Hematopoietic multipotent progenitor cell (in vitro differentiated cells): ENCODE data around the gene CRIM1. TPM values are rescaled to one million over a fixed set of nuclear protein-coding genes. Genes with fewer than 3 reads are reported as not detected.

Source experiments
- DNase-seq, 3 donors: peaks; one replicate each; pipeline ENCODE4 v3.0.0-alpha.2; 2011 to 2015; ENCODE audit warnings: low read depth in 2 of 3, low spot score in 2 of 3
- total RNA-seq: library from RNA; depleted of rRNA; stranded (reverse); fragments of >200 nt; gene quantifications from one replicate; pipeline ENCODE4 v1.2.3, GENCODE V29; 2012

CRIM1 gene
- total RNA-seq, 1 donor = 28.3 TPM

- DNase-seq = no peak
Measured at GRCh38 chr2:36392571-36393255, 37.1 kb downstream of the CRIM1 start.

DNA sequence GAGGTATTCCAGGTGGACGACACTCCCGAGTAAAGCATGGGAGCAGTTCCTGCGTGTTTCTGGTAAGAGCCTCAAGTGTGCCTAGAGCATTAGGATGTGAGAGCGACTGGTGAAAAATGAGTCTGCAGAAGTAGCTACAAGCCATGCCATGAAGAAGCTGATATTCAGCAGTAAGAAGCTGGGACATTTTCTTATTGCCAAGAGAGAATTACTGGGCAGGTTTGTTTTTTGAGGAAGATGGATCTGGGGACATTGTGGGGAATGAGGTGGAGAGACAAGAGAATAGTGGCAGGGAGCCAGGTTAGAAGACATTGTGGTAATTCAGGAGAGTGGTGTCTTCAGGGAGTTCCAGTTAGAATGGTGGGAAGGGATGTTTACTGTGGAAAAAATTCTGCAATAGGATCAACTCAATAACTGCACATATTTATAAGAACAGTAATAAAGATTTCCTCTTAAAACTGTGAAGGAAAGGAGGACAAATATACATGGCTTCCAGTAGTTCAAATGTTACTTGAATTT is 38.2 kb downstream of the CRIM1 start:
- DNase-seq = no peak

DNA sequence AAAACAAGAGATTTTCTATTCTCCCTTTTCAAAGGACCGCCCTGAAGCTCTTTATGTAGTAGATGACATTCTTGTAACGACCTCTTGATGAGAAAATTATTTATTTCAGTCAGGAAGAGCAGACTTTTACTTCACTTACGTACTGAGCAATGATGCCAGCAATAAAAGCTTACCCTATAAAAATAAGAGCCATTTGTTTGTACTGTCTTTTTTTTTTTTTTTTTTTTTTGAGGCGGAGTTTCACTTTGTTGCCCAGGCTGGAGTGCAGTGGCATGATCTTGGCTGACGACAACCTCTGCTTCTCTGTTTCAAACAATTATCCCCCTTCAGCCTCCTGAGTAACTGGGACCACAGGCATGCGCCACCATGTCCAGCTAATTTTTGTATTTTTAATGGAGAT is 39.2 kb downstream of the CRIM1 start:
- DNase-seq = no peak

- no peak for DNase-seq
Measured at GRCh38 chr2:36395866-36396265, 40.3 kb downstream of the CRIM1 start.

DNA sequence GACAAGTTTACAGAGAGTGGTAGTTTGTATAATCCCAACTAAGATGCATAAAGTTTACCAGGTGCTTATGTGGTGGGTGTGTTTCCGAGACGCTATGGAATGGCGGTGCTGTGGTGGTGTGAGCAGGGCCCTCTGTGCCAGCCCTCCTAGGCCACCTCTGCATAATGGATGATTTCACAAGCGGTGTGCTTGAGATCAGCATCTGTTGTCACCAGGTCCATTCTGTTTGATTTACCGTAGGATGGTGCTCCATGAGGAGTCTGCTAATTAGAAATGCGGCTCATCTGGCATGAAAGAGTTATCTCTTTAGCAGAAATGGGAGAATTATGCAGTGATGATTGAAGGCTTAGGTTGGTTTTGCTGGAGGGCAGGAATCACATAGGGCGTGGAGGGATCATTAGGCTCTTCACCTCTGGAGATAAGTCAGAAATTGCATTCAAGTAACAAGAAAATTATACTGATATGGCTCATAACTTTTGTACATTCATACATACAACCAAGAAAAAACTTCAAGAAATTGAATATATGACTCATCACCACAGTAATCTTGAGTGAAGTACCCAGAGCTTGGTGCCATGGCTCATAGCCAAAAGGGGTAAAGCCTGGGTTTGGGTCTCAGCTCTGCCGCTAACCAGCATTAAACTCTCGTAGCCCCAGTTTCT is 41.4 kb downstream of the CRIM1 start:
- DNase-seq = no peak

DNA sequence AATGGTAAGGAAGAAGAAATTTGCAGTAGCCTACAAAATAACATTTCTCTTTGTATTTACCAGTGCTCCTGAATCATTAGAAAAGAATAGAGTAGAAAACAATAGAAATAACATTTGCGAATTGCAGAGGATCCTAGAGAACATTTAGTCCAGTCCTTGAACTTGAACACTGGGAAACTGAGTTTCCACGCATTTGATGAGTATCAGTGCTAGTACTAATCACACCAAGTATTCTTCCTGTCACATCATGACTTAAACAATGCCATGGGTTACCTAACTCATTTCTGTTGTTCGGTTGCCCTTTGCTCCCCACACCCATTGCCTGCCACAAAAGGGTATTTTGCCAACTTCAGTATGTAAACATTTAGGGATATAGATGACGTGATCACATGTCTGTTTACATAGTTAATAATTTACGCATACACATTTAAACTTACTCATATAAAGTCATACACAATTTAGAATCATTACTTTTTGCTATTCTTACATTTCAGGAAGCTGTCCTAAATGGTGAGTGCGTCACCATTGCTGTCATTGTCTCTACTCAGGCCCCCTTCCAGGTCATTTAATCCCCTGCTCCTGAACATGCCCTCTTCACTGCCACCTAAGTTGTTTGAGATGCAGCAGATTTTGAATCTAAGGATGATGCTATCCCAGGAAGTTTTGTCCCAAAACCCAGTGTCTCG is 42.3 kb downstream of the CRIM1 start:
- no peak for DNase-seq

DNA sequence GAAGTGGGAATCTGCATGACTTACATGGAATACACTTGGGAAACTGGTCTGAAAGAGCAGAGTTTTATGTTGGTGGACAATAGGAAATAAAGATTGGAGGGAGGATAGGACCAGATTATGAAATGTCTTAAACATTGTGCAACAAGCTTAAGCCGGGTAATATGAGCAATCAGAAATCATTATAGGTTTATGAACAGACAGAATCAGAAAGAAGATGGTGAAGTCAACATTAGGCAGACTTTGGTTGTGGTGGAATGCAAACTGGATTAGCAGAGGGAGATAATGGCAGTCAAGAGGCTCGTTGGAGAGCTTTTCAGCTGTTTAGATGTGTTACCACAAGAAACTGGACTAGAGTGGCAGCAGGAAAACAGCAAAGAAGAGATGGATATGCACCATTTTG is 43.5 kb downstream of the CRIM1 start:
- DNase-seq = no peak

GRCh38 chr2:36403675-36404230 is 48.2 kb downstream of the CRIM1 start:
- DNase-seq = peak in 2 of 3 donors; percentile 51 to 67

DNA sequence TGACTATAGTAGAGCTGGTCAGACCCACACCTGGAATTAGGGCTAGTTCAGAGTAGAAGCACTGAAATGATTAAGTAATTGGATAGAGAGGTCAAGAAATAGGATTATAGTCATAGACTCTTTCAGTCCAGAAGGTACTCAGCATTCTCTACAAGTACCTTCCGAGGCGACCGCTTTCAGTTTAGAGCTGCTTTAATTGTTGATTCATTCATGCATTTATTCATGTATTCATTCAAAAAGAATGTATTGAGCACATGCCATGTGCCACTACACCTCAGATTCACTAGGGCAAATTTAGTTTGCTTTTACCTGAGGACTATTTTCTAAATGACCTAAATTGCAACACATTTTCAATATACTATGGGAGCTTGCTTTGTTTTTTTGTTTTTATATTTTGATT is 48.7 kb downstream of the CRIM1 start:
- DNase-seq = no peak

DNA sequence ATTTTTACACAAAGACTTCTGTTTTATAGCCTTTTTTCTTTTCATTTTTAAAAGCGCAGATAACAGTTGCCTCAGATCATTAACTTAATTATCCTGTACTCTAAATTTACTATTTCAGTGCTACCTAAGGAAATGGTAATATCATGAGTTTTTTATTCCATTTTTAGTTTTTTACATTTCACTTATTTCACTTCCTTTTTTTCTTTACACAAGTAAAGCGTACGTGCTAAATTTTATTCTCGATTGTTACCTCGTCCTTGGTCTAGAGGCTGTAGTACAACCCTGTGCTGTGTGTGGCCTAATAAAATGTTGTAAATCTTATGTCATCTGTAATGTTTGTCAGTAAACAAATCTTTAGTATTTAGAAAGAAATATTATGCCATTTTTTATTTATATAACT is 49.2 kb downstream of the CRIM1 start:
- DNase-seq = peak in 1 of 3 donors; percentile 22

GRCh38 chr2:36405183-36405582 is 49.6 kb downstream of the CRIM1 start:
- no peak for DNase-seq

GRCh38 chr2:36406296-36406695 is 50.7 kb downstream of the CRIM1 start:
- DNase-seq = no peak

- DNase-seq = no peak
Measured at GRCh38 chr2:36407413-36407812, 51.8 kb downstream of the CRIM1 start.

DNA sequence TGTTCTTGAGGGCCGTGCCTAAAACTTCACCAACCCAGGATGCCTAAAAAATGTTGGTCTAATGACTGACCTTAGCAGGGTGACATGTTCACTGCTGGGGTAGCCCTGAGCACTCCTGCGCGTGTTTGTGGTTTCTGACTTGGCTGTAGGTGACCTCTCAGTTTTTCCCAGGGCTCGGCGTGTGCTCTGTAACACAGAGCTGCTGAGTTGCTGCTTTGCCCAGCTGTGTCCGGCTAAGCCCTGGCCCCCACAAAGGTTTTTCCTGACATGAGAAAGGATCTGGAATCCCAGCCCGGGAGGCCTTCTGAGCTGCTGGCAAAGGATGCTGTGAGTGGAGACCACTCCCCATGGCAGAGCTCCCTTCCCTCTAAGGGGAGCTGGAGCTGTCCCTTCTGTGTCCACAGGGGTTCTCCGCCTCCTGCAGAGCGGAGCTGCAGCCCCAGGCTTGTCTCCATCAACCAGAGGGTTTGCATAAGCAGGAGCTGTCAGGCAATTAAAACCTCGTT is 52.7 kb downstream of the CRIM1 start:
- no peak for DNase-seq

GRCh38 chr2:36409335-36409734 is 53.8 kb downstream of the CRIM1 start:
- DNase-seq = no peak

GRCh38 chr2:36409935-36410334 is 54.4 kb downstream of the CRIM1 start:
- no peak for DNase-seq

- no peak for DNase-seq
Measured at GRCh38 chr2:36410681-36411080, 55.1 kb downstream of the CRIM1 start.

GRCh38 chr2:36411962-36412444 is 56.4 kb downstream of the CRIM1 start:
- no peak for DNase-seq

DNA sequence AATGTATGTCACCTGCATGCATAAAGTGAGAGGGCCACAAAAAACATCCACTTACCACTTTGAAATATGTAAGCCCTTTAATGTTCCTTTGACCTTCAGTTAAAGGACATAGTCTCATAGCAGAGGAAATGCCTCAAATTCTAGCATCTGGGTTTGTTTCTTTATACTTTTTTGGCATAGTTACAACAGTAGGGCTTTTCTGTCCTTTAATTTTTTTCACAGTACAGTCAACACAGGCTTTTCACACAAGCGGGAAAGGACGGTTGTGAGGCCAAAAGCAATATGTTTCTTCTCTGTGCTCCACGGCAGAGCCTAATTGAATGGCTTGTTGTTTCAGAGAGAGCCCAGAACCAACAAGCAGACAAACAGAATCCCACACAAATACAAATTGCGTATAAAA is 57.6 kb downstream of the CRIM1 start:
- DNase-seq = no peak

DNA sequence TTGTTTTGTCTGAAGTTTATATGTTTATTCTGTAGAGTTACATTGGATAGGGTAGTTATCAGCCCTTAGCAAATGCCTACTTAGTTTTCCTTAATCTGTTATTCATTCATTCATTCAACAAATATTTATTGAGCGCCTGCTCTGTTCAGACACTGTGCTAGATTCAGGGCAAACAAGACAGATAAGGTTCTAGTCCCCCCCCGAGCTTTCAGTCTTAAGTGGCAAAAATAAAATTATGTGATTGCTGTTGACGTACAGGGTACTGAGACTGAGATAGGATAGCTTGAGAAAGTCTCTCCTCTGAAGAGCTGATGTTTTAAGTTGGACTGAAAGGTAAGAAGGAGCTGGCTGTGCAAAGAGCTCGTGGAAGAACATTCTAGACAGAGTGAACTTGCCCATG is 58.7 kb downstream of the CRIM1 start:
- no peak for DNase-seq

GRCh38 chr2:36415381-36416022 is 59.9 kb downstream of the CRIM1 start:
- no peak for DNase-seq
